GM19238 (cell line): ENCODE results near the gene ENTPD7.
"Not testable (repeated sequence)": the region's sequence is repeated elsewhere in the genome, so short reads cannot be mapped to it uniquely, and the experiment has no call there.

Source experiments
- DNase-seq: peaks from one replicate; pipeline ENCODE4 v3.0.0; 2011; ENCODE audit warnings: low spot score; ENCODE audit not compliant: insufficient read length

Gene ENTPD7

GRCh38 chr10:99746166-99746565 is 86.9 kb downstream of the ENTPD7 start:
- DNase-seq = not testable (repeated sequence)

- no peak for DNase-seq
Measured at GRCh38 chr10:99748823-99749451, 89.6 kb downstream of the ENTPD7 start.

GRCh38 chr10:99750641-99751040 is 91.3 kb downstream of the ENTPD7 start:
- no peak for DNase-seq

GRCh38 chr10:99754670-99755069 is 95.4 kb downstream of the ENTPD7 start:
- DNase-seq = no peak
